GM18873 (cell line): ENCODE results near the gene SLX4IP.

Experiments
- ATAC-seq: cut with Tn5 transposase; IDR thresholded peaks from one replicate; pipeline ENCODE4 v1.9.1; 2021; ENCODE audit warnings: mild to moderate bottlenecking, moderate library complexity, moderate number of reproducible peaks; ENCODE audit not compliant: unreplicated experiment, low FRiP score

SLX4IP gene

GRCh38 chr20:10427060-10427692 is 7.9 kb upstream of the SLX4IP start:
- ATAC-seq: no peak

- ATAC-seq: no peak
Measured at GRCh38 chr20:10428008-10428407, 7.1 kb upstream of the SLX4IP start.

GRCh38 chr20:10429443-10429981 is 5.6 kb upstream of the SLX4IP start:
- no peak for ATAC-seq

- ATAC-seq: no peak
Measured at GRCh38 chr20:10430000-10430466, 5.1 kb upstream of the SLX4IP start.

- no peak for ATAC-seq
Measured at GRCh38 chr20:10430704-10431103, 4.4 kb upstream of the SLX4IP start.

- no peak for ATAC-seq
Measured at GRCh38 chr20:10432079-10432478, 3.0 kb upstream of the SLX4IP start.

GRCh38 chr20:10433014-10433622 is 2.0 kb upstream of the SLX4IP start:
- ATAC-seq: no peak

- peak; percentile 45 for ATAC-seq
Measured at GRCh38 chr20:10433623-10434466, 1.3 kb upstream of the SLX4IP start, which contains the start of gene MKKS. Gene MKKS (minus strand): TSS chr20:10434222. CDS start chr20:10413514, 20,708 bp downstream.

GRCh38 chr20:10434467-10434831 is 656 bp upstream of the SLX4IP start:
- peak; percentile 42 for ATAC-seq

GRCh38 chr20:10436053-10436699 is 1.1 kb downstream of the SLX4IP start:
- ATAC-seq: no peak

- ATAC-seq: no peak
Measured at GRCh38 chr20:10438217-10438616, 3.1 kb downstream of the SLX4IP start.

- no peak for ATAC-seq
Measured at GRCh38 chr20:10443936-10444335, 8.8 kb downstream of the SLX4IP start.

GRCh38 chr20:10445758-10446157 is 10.7 kb downstream of the SLX4IP start:
- no peak for ATAC-seq

- peak; percentile 97 for ATAC-seq
Measured at GRCh38 chr20:10447028-10447427, 11.9 kb downstream of the SLX4IP start.

GRCh38 chr20:10448270-10449156 is 13.4 kb downstream of the SLX4IP start:
- ATAC-seq: no peak

- ATAC-seq: no peak
Measured at GRCh38 chr20:10449270-10449669, 14.2 kb downstream of the SLX4IP start.

- peak; percentile 82 for ATAC-seq
Measured at GRCh38 chr20:10453241-10453640, 18.1 kb downstream of the SLX4IP start.

- no peak for ATAC-seq
Measured at GRCh38 chr20:10454151-10454750, 19.1 kb downstream of the SLX4IP start.

- no peak for ATAC-seq
Measured at GRCh38 chr20:10461495-10461894, 26.4 kb downstream of the SLX4IP start.
